ENCODE results near the gene GP1BB.

GRCh38 chr22:19764299-19764593 lies 40.9 kb downstream of the GP1BB start:
- TF ChIP-seq EZH2 (IDR thresholded peaks at IDR 0.05; ENCODE audit: borderline replicate concordance, low read length) = no peak
- no peak for TF ChIP-seq CTCF (conservative IDR thresholded peaks at IDR 0.05 in 1 of 2, IDR thresholded peaks at IDR 0.05 in 1 of 2; ENCODE audit: extremely low read depth in 1 of 2, insufficient read depth in 1 of 2, low read depth in 1 of 2, low read length in 2 of 2)

All from mammary epithelial cell (primary cell).